ENCODE data around the gene LDLR. TPM values are rescaled to one million over a fixed set of nuclear protein-coding genes. Genes with fewer than 3 reads are reported as not detected.

The LDLR gene
- 19.5 TPM for total RNA-seq

DNA sequence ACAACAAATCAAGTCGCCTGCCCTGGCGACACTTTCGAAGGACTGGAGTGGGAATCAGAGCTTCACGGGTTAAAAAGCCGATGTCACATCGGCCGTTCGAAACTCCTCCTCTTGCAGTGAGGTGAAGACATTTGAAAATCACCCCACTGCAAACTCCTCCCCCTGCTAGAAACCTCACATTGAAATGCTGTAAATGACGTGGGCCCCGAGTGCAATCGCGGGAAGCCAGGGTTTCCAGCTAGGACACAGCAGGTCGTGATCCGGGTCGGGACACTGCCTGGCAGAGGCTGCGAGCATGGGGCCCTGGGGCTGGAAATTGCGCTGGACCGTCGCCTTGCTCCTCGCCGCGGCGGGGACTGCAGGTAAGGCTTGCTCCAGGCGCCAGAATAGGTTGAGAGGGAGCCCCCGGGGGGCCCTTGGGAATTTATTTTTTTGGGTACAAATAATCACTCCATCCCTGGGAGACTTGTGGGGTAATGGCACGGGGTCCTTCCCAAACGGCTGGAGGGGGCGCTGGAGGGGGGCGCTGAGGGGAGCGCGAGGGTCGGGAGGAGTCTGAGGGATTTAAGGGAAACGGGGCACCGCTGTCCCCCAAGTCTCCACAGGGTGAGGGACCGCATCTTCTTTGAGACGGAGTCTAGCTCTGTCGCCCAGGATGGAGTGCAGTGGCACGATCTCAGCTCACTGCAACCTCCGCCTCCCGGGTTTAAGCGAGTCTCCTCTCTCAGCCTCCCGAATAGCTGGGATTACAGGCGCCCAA is at the start of gene LDLR:
LDLR (plus strand) TSS at position 210 of the 760 bp plus-strand sequence; CDS start at position 296, 86 bp downstream.
- peak; percentile 55 for DNase-seq

GRCh38 chr19:11041194-11041593 is 48.1 kb upstream of the LDLR start:
- DNase-seq = no peak

DNA sequence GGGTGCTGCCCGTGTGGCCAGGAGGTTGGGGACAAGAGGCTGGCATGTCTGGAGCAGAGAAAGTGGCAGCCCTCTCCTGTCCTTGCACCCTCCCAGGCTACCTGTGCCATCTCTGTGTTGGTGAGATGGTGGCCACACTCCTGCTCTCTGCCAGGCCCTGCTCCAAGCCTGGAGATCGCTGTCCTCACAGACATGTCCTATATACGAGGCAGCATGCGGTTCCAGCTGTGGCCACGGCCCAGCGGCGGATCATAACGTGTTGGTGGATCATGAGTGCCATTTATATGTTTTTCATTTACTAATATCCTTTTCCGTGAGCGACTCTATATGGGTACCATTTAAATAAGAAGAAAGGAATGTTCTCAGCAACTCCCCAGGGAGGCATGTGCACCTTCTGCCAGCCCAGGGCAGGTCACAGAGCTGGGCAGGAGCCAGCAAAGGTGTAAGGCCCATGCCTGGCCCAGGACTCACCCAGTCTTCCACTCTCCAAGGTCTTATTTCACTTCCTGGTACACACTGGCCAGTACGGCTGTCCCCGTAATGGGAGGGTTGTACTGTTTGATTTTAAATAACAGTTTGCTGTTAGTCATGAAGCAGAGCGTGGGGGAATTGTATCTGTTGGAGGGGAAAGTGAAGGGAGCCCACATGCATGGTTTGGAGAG is 47.2 kb upstream of the LDLR start:
- no peak for DNase-seq

- DNase-seq = no peak
Observed at GRCh38 chr19:11044431-11044830, 44.8 kb upstream of the LDLR start.

- no peak for DNase-seq
Observed at GRCh38 chr19:11045536-11045935, 43.7 kb upstream of the LDLR start.

- no peak for DNase-seq
Observed at GRCh38 chr19:11046605-11047354, 42.5 kb upstream of the LDLR start.

GRCh38 chr19:11047866-11048265 is 41.4 kb upstream of the LDLR start:
- no peak for DNase-seq

GRCh38 chr19:11050323-11051114 is 38.7 kb upstream of the LDLR start:
- no peak for DNase-seq

DNA sequence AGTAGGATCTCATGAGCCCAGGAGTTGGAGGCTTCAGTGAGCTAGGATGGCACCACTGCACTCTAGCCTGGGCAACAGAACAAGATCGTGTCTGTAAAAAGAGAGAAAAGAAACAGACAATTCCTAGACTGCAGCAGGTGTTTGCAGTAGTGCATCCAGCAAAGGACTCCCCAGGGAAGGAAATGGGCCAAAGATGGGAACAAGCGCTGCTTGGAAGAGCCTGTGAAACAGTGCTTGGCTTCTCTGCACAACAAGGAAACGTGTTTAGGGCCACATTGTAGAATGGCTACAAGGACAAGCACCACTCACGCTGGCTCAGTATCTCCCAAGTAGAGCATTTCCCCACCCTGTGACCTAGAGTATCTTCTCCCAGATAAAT is 35.5 kb upstream of the LDLR start:
- DNase-seq = no peak

DNA sequence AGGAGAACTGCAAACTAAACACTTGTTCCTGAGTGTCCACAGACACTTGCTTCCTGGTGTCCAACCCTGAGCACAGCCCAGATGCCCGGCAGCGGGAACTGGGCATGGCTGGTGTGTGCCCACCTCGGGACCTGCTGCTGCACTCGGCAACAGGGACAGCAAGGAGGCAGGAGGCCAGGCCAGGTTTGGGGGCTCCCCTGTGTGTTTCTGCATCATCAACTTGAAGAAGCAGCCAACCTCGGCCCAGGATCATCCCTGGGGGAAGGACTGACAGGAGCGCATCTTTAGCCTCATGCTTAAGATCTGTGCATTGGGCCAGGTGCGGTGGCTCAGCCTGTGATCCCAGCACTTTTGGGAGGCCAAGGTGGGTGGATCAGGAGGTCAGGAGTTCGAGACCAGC is 35.1 kb upstream of the LDLR start:
- DNase-seq = no peak

GRCh38 chr19:11054628-11055027 is 34.6 kb upstream of the LDLR start:
- DNase-seq = no peak

GRCh38 chr19:11058246-11059030 is 30.8 kb upstream of the LDLR start:
- DNase-seq = no peak

- no peak for DNase-seq
Observed at GRCh38 chr19:11059511-11060358, 29.5 kb upstream of the LDLR start.

- DNase-seq = no peak
Observed at GRCh38 chr19:11061952-11062351, 27.3 kb upstream of the LDLR start.

GRCh38 chr19:11063434-11063833 is 25.8 kb upstream of the LDLR start:
- no peak for DNase-seq

GRCh38 chr19:11064831-11065303 is 24.4 kb upstream of the LDLR start:
- no peak for DNase-seq

DNA sequence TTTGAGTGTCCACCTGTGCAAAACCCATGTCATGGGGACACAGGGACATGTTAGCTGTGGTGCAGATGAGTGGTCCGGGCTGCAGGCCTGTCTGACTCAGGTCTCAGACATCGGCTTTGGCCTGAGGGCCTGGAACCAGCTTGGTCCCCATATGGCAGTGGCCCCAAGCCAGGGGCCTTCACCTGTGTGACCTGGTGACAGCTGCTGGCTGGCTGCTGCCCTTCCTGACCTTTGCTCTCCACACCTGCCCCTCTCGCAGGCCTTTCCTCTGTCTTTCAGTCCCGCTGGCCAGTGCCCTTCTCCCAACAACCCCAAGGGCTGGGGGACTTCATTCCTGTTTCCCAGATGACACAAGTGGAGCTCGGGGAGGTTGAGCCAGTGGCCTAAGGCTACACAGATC is 22.9 kb upstream of the LDLR start:
- no peak for DNase-seq

GRCh38 chr19:11067356-11068113 is 21.7 kb upstream of the LDLR start:
- DNase-seq = no peak

DNA sequence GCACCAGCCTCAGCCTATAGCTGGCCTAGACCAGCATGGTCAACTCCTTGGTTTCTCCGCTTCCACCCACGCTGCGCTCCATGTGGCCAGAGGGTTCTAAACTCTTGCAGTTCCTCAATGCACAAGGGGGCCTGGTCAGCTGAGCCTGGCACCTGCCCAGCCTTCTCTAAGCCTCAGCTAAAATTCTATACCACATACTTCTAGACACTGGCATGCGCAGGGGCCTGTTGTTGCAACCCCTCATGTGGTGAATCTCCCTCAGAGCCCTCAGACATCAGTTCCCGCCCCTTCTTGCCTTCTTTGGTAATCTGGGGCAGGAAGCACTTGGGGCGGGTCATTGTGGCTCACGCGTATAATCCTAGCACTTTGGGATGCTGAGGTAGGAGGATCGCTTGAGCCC is 19.7 kb upstream of the LDLR start:
- DNase-seq = no peak

DNA sequence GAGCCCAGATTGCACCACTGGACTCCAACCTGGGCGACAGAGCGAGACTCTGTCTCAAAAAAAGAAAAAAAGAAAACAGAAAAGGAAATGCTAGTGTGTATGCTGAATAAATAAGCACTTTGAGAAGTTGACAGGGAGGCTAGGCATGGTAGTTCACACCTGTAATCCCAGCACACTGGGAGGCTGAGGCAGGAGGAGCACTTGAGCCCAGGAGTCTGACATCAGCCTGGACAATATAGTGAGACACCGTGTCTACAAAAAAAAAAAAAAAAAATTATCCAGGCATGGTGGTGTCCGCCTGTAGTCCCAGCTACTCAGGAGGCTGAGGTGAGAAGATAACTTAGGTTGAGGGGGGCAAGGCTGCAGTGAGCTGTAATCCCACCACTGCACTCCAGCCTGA is 19.1 kb upstream of the LDLR start:
- DNase-seq = no peak

Data from occipital lobe (tissue), 2 donors.